Hematopoietic multipotent progenitor cell treated with erythropoietin and hydrocortisone succinate and interleukin-3 and kit ligand, for 8 days (in vitro differentiated cells): Measurements from ENCODE around the gene IPP.
"Not testable (repeated sequence)": the region's sequence is repeated elsewhere in the genome, so short reads cannot be mapped to it uniquely, and the experiment has no call there.

Experiments
- DNase-seq: peaks from one replicate; pipeline ENCODE4 v3.0.0-alpha.2; 2015

Gene IPP

GRCh38 chr1:45679123-45679522 lies 71.3 kb downstream of the IPP start:
- no peak for DNase-seq

GRCh38 chr1:45678489-45678888 lies 72.0 kb downstream of the IPP start:
- no peak for DNase-seq

- no peak for DNase-seq
These were observed 72.7 kb downstream of the IPP start for GRCh38 chr1:45677751-45678245.

- DNase-seq, result not testable (repeated sequence)
These were observed 73.9 kb downstream of the IPP start for GRCh38 chr1:45676553-45676952.

GRCh38 chr1:45674478-45674877 lies 76.0 kb downstream of the IPP start:
- DNase-seq, result no peak

- DNase-seq, result no peak
These were observed 76.5 kb downstream of the IPP start for GRCh38 chr1:45673956-45674355.

GRCh38 chr1:45669859-45670655 lies 80.4 kb downstream of the IPP start:
- no peak for DNase-seq

- DNase-seq, result no peak
These were observed 81.1 kb downstream of the IPP start for GRCh38 chr1:45669379-45669778.

GRCh38 chr1:45668526-45668925 lies 81.9 kb downstream of the IPP start:
- DNase-seq, result no peak

GRCh38 chr1:45667321-45668111 lies 82.9 kb downstream of the IPP start:
- no peak for DNase-seq

GRCh38 chr1:45666836-45667235 lies 83.6 kb downstream of the IPP start:
- DNase-seq, result no peak

GRCh38 chr1:45660336-45660735 lies 90.1 kb downstream of the IPP start:
- DNase-seq, result no peak

- DNase-seq, result no peak
These were observed 91.2 kb downstream of the IPP start for GRCh38 chr1:45659222-45659621.

GRCh38 chr1:45658171-45658570 lies 92.3 kb downstream of the IPP start:
- DNase-seq, result no peak

- DNase-seq, result no peak
These were observed 93.8 kb downstream of the IPP start for GRCh38 chr1:45656573-45657226.

- DNase-seq, result no peak
These were observed 95.7 kb downstream of the IPP start for GRCh38 chr1:45654540-45655280.
